Heart right ventricle (tissue), 16 donors: Measurements from ENCODE around the gene SV2B. TPM values are rescaled to one million over a fixed set of nuclear protein-coding genes. Genes with fewer than 3 reads are reported as not detected.
"Not testable (repeated sequence)": the region's sequence is repeated elsewhere in the genome, so short reads cannot be mapped to it uniquely, and the experiment has no call there.

Experiments
- ATAC-seq, 8 donors: fragments of 200-7000 bp; cut with Tn5 transposase; one replicate each; pipeline ENCODE4 v1.9.1; 2020; ENCODE audit warnings: mild to moderate bottlenecking in 8 of 8, moderate library complexity in 8 of 8, moderate number of reproducible peaks in 1 of 8
- DNase-seq, 2 donors: peaks; one replicate each; pipeline ENCODE4 v3.0.0-alpha.2; 2020
- H3K27ac ChIP-seq, 10 donors: fragments of 200-600 bp; sonication (generic) in 2 of 10; one replicate each; pipeline versions ENCODE4 v1.5.0 to v1.8.0; 2020 to 2022; ENCODE audit warnings: mild to moderate bottlenecking in 3 of 10
- H3K27me3 ChIP-seq, 7 donors: fragments of 200-600 bp; one replicate each; pipeline ENCODE4 v1.8.0; 2021 to 2022; ENCODE audit warnings: mild to moderate bottlenecking in 2 of 7
- H3K36me3 ChIP-seq, 9 donors: fragments of 200-600 bp; sonication (generic) in 1 of 9; one replicate each; pipeline versions ENCODE4 v1.5.0 to v1.8.0; 2020 to 2022; ENCODE audit warnings: mild to moderate bottlenecking in 2 of 9
- H3K4me1 ChIP-seq, 9 donors: fragments of 200-600 bp; sonication (generic) in 1 of 9; one replicate each; pipeline versions ENCODE4 v1.5.0 to v1.8.0; 2020 to 2022; ENCODE audit warnings: mild to moderate bottlenecking in 4 of 9
- H3K4me3 ChIP-seq, 10 donors: fragments of 200-600 bp; sonication (generic) in 2 of 10; one replicate each; pipeline versions ENCODE4 v1.5.0 to v1.8.0; 2020 to 2022; ENCODE audit warnings: mild to moderate bottlenecking in 7 of 10, moderate library complexity in 2 of 10
- H3K9me3 ChIP-seq, 11 donors: fragments of 200-600 bp in 10 of 11; sonication (generic) in 2 of 11; one replicate each; pipeline versions ENCODE4 v1.5.0 to v1.8.0; 2013 to 2022; ENCODE audit warnings: mild to moderate bottlenecking in 2 of 11, control low read depth in 1 of 11, moderate library complexity in 1 of 11
- CTCF ChIP-seq, 9 donors: fragments of 200-600 bp; sonication (generic) in 2 of 9; IDR thresholded peaks; one replicate each; pipeline versions ENCODE4 v1.5.0 to v1.8.0; 2021 to 2022; ENCODE audit warnings: antibody characterized with exemption in 9 of 9, mild to moderate bottlenecking in 5 of 9, moderate library complexity in 1 of 9
- WGBS, 2 donors: extraction: QIAGEN DNeasy Blood & Tissue Kit; methylation state at CpG; one replicate each; pipeline ENCODE4 v1.1.7; 2013; ENCODE audit warnings: inconsistent platforms in 1 of 2; 5-methylcytosine and 5-hydroxymethylcytosine counted together
- intact Hi-C, 10 donors: fragments of 100-400 bp; cut with DNase I; formaldehyde crosslinking; loops; one replicate each; pipeline versions ENCODE4 v1.11.1 to v1.14.2; 2022
- polyA plus RNA-seq, 2 donors: library from polyadenylated mRNA; stranded (reverse); fragments of 200-250 nt; gene quantifications; one replicate each; pipeline ENCODE4 v1.2.3, GENCODE V29; 2013
- total RNA-seq, 10 donors: library from RNA; stranded (reverse); fragmentation: NEBNext Ultra II Directional in 3 of 10; extraction: Animal tissue kit (Norgen Biotek cat#: 25700) in 3 of 10; gene quantifications; one replicate each; pipeline versions ENCODE4 v1.2.1 to v1.2.4, GENCODE V29; 2021 to 2023
- donor health status: Arrhythmogenic right ventricular cardiomyopathy.
- donor health status: ischemic (EF 13 %, LVEDD 7.1; RV severe dilation, severe dysfunction).
- donor health status: healthy with polysubstance abuse.
- donor health status: DM: no; HTN: yes; CAD: no.
- donor health status: DM: no; HTN: no; CAD: no.
- donor health status: ischemic (EF 25% LVEDD 6.9; RV normal size, moderate dysfunction).
- donor health status: ischemic (EF 25% LVEDD 5.7; RV mildly dilated, moderate dysfunction).
- donor health status: healthy.
- donor health status: DM: yes; HTN: yes; CAD: no.
- donor health status: Ischemic cardiomyopathy.
- donor health status: ischemic (EF 35%, LVEDD 5.7; RV mildly dilated, moderate dysfunction).
- donor health status: nonischemic (EF 11% LVEDD 7.7; RV severe dilation, severe dysfunction).
- donor health status: DM: yes; HTN: yes; CAD: no.
- donor health status: PGD.
- donor health status: ischemic (EF 29% LVEDD 5.4; RV normal size, mild dysfunction).
- donor health status: nonischemic (EF 23%, LVEDD 6.1; RV moderate dilation, normal function).

Gene SV2B
- total and polyA plus RNA-seq, 12 donors, result 0.29 to 15.7 (median 1.5) TPM

- no peaks in the 10 kb centered on the region for H3K4me1 ChIP-seq
- peaks cover 0 to 27% (median 12%) of the 10 kb centered on the region in 11 donors for H3K9me3 ChIP-seq
- no peaks in the 10 kb centered on the region for H3K36me3 ChIP-seq
- H3K27me3 ChIP-seq, result peaks cover 0 to 5% (median 0%) of the 10 kb centered on the region in 7 donors
- no peak overlapping the region for H3K4me3 ChIP-seq
- H3K27ac ChIP-seq, result no peak overlapping the region
- ATAC-seq (no peak), DNase-seq (no peak)
- no peak for TF ChIP-seq CTCF (IDR thresholded peaks at IDR 0.05)
- intact Hi-C loops, result no loop called here
Observed at GRCh38 chr15:91077029-91077428, 23.0 kb upstream of the SV2B start.

- H3K4me1 ChIP-seq, DNase-seq, H3K27ac ChIP-seq, ATAC-seq, intact Hi-C loops, H3K4me3 ChIP-seq, H3K36me3 ChIP-seq: not testable (repeated sequence)
- Histone ChIP-seq H3K9me3 (peaks cover 0 to 21% (median 0%) of the 10 kb centered on the region in 11 donors), H3K27me3 (peaks cover 0 to 46% (median 18%) of the 10 kb centered on the region in 7 donors)
- WGBS, 2 donors, result 73 to 92% methylated on average over 3 of the region's 4 CpGs
Observed at GRCh38 chr15:91093866-91094265, 6.2 kb upstream of the SV2B start.

- Histone ChIP-seq H3K27ac (no peak overlapping the region), H3K4me1 (peaks cover 0 to 40% (median 26%) of the 10 kb centered on the region in 9 donors), H3K36me3 (no peaks in the 10 kb centered on the region), H3K27me3 (peaks cover 0 to 83% (median 26%) of the 10 kb centered on the region in 7 donors), H3K4me3 (no peak overlapping the region), H3K9me3 (peaks cover 0 to 16% (median 0%) of the 10 kb centered on the region in 11 donors)
- no peak for ATAC-seq
- intact Hi-C loops, result no loop called here
- TF ChIP-seq CTCF (IDR thresholded peaks at IDR 0.05), result no peak
- 96% methylated on average over 6 of the region's 6 CpGs for WGBS, 2 donors
- no peak for DNase-seq
Observed at GRCh38 chr15:91098451-91098850, 1.6 kb upstream of the SV2B start.

GRCh38 chr15:91099616-91099994 is 452 bp upstream of the SV2B start:
- WGBS, 2 donors, result 2% methylated on average over 22 of the region's 22 CpGs

More at GRCh38 chr15:91099616-91099994, 452 bp upstream of the SV2B start:
- Histone ChIP-seq H3K36me3 (no peaks in the 10 kb centered on the region), H3K27me3 (peaks cover 0 to 87% (median 26%) of the 10 kb centered on the region in 7 donors), H3K4me1 (peaks cover 3 to 51% (median 37%) of the 10 kb centered on the region in 9 donors), H3K27ac (peak overlapping the region in 6 of 10 donors; percentile 30 to 71 (median 34)), H3K4me3 (peak overlapping the region; percentile 22 to 70 (median 60)), H3K9me3 (peaks cover 0 to 6% (median 0%) of the 10 kb centered on the region in 11 donors)
- peak in 6 of 8 donors; percentile 36 to 69 (median 50) for ATAC-seq
- TF ChIP-seq CTCF (IDR thresholded peaks at IDR 0.05), result peak in 5 of 9 donors; percentile 30 to 50 (median 40)
- intact Hi-C loops, result no loop called here
- DNase-seq, result peak in 1 of 2 donors; percentile 38
